H9 (cell line): Measurements from ENCODE around the gene HIPK1. TPM values are rescaled to one million over a fixed set of nuclear protein-coding genes. Genes with fewer than 3 reads are reported as not detected.

ENCODE experiments used
- DNase-seq: peaks from one replicate; pipeline ENCODE4 v3.0.0-alpha.2; 2017
- H2AFZ ChIP-seq: one replicate; pipeline ENCODE4 v1.6.1; 2013; ENCODE audit warnings: mild to moderate bottlenecking, low read length, control low read depth, moderate library complexity
- H2AK5ac ChIP-seq: 2 replicates; pipeline ENCODE4 v1.6.1; 2013; ENCODE audit warnings: low read length, control low read depth, mixed read lengths; ENCODE audit not compliant: insufficient read length
- H2BK120ac ChIP-seq: one replicate; pipeline ENCODE4 v1.6.1; 2013; ENCODE audit warnings: low read depth, mild to moderate bottlenecking, low read length, control low read depth, inconsistent platforms; ENCODE audit not compliant: poor library complexity, severe bottlenecking
- H2BK12ac ChIP-seq: 2 replicates; pipeline ENCODE4 v1.6.1; 2013; ENCODE audit warnings: low read length, control low read depth, mixed read lengths, low read depth; ENCODE audit not compliant: insufficient read length
- H2BK15ac ChIP-seq: 2 replicates; pipeline ENCODE4 v1.6.1; 2013; ENCODE audit warnings: low read depth, low read length, control low read depth
- H2BK20ac ChIP-seq: one replicate; pipeline ENCODE4 v1.6.1; 2013; ENCODE audit warnings: low read depth, mild to moderate bottlenecking, low read length, control low read depth, inconsistent platforms; ENCODE audit not compliant: poor library complexity, severe bottlenecking
- H2BK5ac ChIP-seq: 2 replicates; pipeline ENCODE4 v1.6.1; 2013; ENCODE audit warnings: low read length, control low read depth, mixed read lengths; ENCODE audit not compliant: insufficient read length
- H3K14ac ChIP-seq: 2 replicates; pipeline ENCODE4 v1.6.1; 2013; ENCODE audit warnings: low read length, control low read depth; ENCODE audit not compliant: insufficient read depth
- H3K18ac ChIP-seq: 2 replicates; pipeline ENCODE4 v1.6.1; 2013; ENCODE audit warnings: low read depth, mild to moderate bottlenecking, mixed read lengths, low read length, control low read depth; ENCODE audit not compliant: insufficient read length
- H3K23ac ChIP-seq: 2 replicates; pipeline ENCODE4 v1.6.1; 2013; ENCODE audit warnings: low read length, control low read depth, mixed read lengths, low read depth; ENCODE audit not compliant: insufficient read length
- H3K23me2 ChIP-seq: 2 replicates; pipeline ENCODE4 v1.6.1; 2013; ENCODE audit warnings: low read depth, mild to moderate bottlenecking, mixed read lengths, low read length, control low read depth; ENCODE audit not compliant: insufficient read length, poor library complexity, severe bottlenecking
- H3K27ac ChIP-seq: 2 replicates; pipeline ENCODE4 v1.5.1; 2013; ENCODE audit warnings: low read length, control low read depth, mixed read lengths, low read depth; ENCODE audit not compliant: insufficient read length
- H3K27me3 ChIP-seq: 2 replicates; pipeline ENCODE4 v1.6.1; 2013; ENCODE audit warnings: low read length, control low read depth, inconsistent platforms; ENCODE audit not compliant: insufficient read depth
- H3K4ac ChIP-seq: 2 replicates; pipeline ENCODE4 v1.6.1; 2013; ENCODE audit warnings: low read depth, mild to moderate bottlenecking, control low read depth, inconsistent platforms, low read length, moderate library complexity
- H3K4me1 ChIP-seq: 2 replicates; pipeline ENCODE4 v1.6.1; 2013; ENCODE audit warnings: low read length, control low read depth, inconsistent platforms; ENCODE audit not compliant: insufficient read depth
- H3K4me2 ChIP-seq: 2 replicates; pipeline ENCODE4 v1.6.1; 2013; ENCODE audit warnings: low read length, control low read depth, mixed read lengths; ENCODE audit not compliant: insufficient read length, insufficient read depth
- H3K56ac ChIP-seq: 2 replicates; pipeline ENCODE4 v1.6.1; 2013; ENCODE audit warnings: low read depth, mild to moderate bottlenecking, mixed read lengths, low read length, control low read depth; ENCODE audit not compliant: insufficient read length
- H3K79me1 ChIP-seq: 2 replicates; pipeline ENCODE4 v1.6.1; 2013; ENCODE audit warnings: low read depth, mild to moderate bottlenecking, moderate library complexity, low read length, control low read depth, inconsistent platforms; ENCODE audit not compliant: insufficient read depth, poor library complexity, severe bottlenecking
- H3K79me2 ChIP-seq: 2 replicates; pipeline ENCODE4 v1.6.1; 2013; ENCODE audit warnings: low read length, control low read depth, inconsistent platforms; ENCODE audit not compliant: insufficient read depth
- H3K9ac ChIP-seq: 2 replicates; pipeline ENCODE4 v1.6.1; 2013; ENCODE audit warnings: low read length, control low read depth, mixed read lengths; ENCODE audit not compliant: insufficient read length; ENCODE audit errors: extremely low read depth
- H3K9me3 ChIP-seq: one replicate; pipeline ENCODE4 v1.6.1; 2013; ENCODE audit warnings: low read depth, low read length, inconsistent platforms; ENCODE audit not compliant: control insufficient read depth
- H3T11ph ChIP-seq: one replicate; pipeline ENCODE4 v1.6.1; 2013; ENCODE audit warnings: mild to moderate bottlenecking, low read length, control low read depth, inconsistent platforms
- H4K20me1 ChIP-seq: one replicate; pipeline ENCODE4 v1.6.1; 2013; ENCODE audit not compliant: control insufficient read depth, insufficient read length, insufficient read depth
- H4K5ac ChIP-seq: 2 replicates; pipeline ENCODE4 v1.6.1; 2013; ENCODE audit warnings: low read depth, mild to moderate bottlenecking, mixed read lengths, low read length, control low read depth; ENCODE audit not compliant: insufficient read length
- H4K8ac ChIP-seq: replicated peaks from 2 replicates; pipeline ENCODE4 v1.6.1; 2013; ENCODE audit warnings: low read length, control low read depth, mixed read lengths, low read depth; ENCODE audit not compliant: insufficient read length
- H4K91ac ChIP-seq: 2 replicates; pipeline ENCODE4 v1.6.1; 2013; ENCODE audit warnings: low read depth, mild to moderate bottlenecking, moderate library complexity, mixed read lengths, low read length, control low read depth; ENCODE audit not compliant: insufficient read length
- H3K27ac Mint-ChIP-seq, 3 experiments: 2 replicates in 2 of 3; 3 replicates in 1 of 3; pipeline ENCODE4 v1.8.0; 2020 to 2021; ENCODE audit warnings: mixed read lengths in 3 of 3, mild to moderate bottlenecking in 1 of 3, moderate library complexity in 1 of 3
- H3K27me3 Mint-ChIP-seq: 2 replicates; pipeline ENCODE4 v1.8.0; 2021; ENCODE audit warnings: low read depth, mild to moderate bottlenecking, moderate library complexity, mixed read lengths
- H3K36me3 Mint-ChIP-seq, 3 experiments: 2 replicates in 2 of 3; 3 replicates in 1 of 3; pipeline ENCODE4 v1.8.0; 2020 to 2021; ENCODE audit warnings: low read depth in 3 of 3, mixed read lengths in 3 of 3; ENCODE audit not compliant: insufficient read depth in 1 of 3
- H3K4me1 Mint-ChIP-seq, 2 experiments: 2 replicates each; pipeline ENCODE4 v1.8.0; 2020; ENCODE audit warnings: mixed read lengths in 2 of 2
- H3K4me3 Mint-ChIP-seq, 2 experiments: 2 replicates in 1 of 2; 3 replicates in 1 of 2; pipeline ENCODE4 v1.8.0; 2020 to 2021; ENCODE audit warnings: mild to moderate bottlenecking in 2 of 2, mixed read lengths in 2 of 2, moderate library complexity in 1 of 2
- H3K9me3 Mint-ChIP-seq, 2 experiments: 2 replicates in 1 of 2; 3 replicates in 1 of 2; pipeline ENCODE4 v1.8.0; 2020; ENCODE audit warnings: mild to moderate bottlenecking in 2 of 2, mixed read lengths in 2 of 2, moderate library complexity in 1 of 2
- CTCF ChIP-seq: fragments of 200-600 bp; sonication (generic); conservative IDR thresholded peaks from 3 replicates; pipeline ENCODE4 v1.8.0; 2021; ENCODE audit warnings: antibody characterized with exemption, mild to moderate bottlenecking
- WGBS: extraction: QIAGEN DNeasy Blood & Tissue Kit; methylation state at CpG from one replicate; pipeline ENCODE4 v1.1.7; 2013; ENCODE audit warnings: missing lambda C conversion rate, low lambda C conversion rate, mixed read lengths; ENCODE audit not compliant: insufficient read length; ENCODE audit errors: extremely low coverage; 5-methylcytosine and 5-hydroxymethylcytosine counted together
- total RNA-seq: library from RNA; stranded (reverse); gene quantifications from 2 replicates; pipeline ENCODE4 v1.2.1, GENCODE V29; 2021

The HIPK1 gene
- total RNA-seq, 1 experiment from 2014 or later: 65.7 TPM

GRCh38 chr1:113991467-113991997 is 62.4 kb downstream of the HIPK1 start:
- Mint-ChIP-seq H3K27ac (no peak overlapping the region), H3K4me3 (no peak overlapping the region), H3K4me1 (peaks cover 3 to 4% of the 10 kb centered on the region in 2 experiments; a peak in 3 of 4 replicates), H3K36me3 (peaks cover 24 to 43% (median 33%) of the 10 kb centered on the region in 3 experiments), H3K9me3 (peaks cover 31 to 41% of the 10 kb centered on the region in 2 experiments), H3K27me3 (peaks cover 10% of the 10 kb centered on the region)
- no peaks in the 10 kb centered on the region for H3K79me1 ChIP-seq
- no peak overlapping the region for H3K9ac ChIP-seq
- H3K27ac ChIP-seq: no peak overlapping the region
- no peaks in the 10 kb centered on the region for H4K20me1 ChIP-seq
- no peak overlapping the region for H2BK20ac ChIP-seq
- TF ChIP-seq CTCF: no peak
- DNase-seq: no peak
- no peaks in the 10 kb centered on the region for H3K79me2 ChIP-seq
- no peak overlapping the region for H4K8ac ChIP-seq
- no peak overlapping the region for H3K4ac ChIP-seq
- no peak overlapping the region for H3K4me2 ChIP-seq
- H2BK12ac ChIP-seq: no peak overlapping the region
- no peak overlapping the region for H2BK120ac ChIP-seq
- peaks cover 8% of the 10 kb centered on the region for H3K9me3 ChIP-seq
- H3T11ph ChIP-seq: no peak overlapping the region
- H3K23ac ChIP-seq: no peak overlapping the region
- no peak overlapping the region for H2AK5ac ChIP-seq
- H3K18ac ChIP-seq: no peak overlapping the region
- no peak overlapping the region for H4K91ac ChIP-seq
- H3K23me2 ChIP-seq: no peaks in the 10 kb centered on the region
- WGBS: no CpG with 5 or more reads among the region's 5 CpGs
- H3K4me1 ChIP-seq: no peaks in the 10 kb centered on the region
- no peak overlapping the region for H2BK5ac ChIP-seq
- H3K27me3 ChIP-seq: no peaks in the 10 kb centered on the region
- no peak overlapping the region for H3K14ac ChIP-seq
- no peak overlapping the region for H4K5ac ChIP-seq
- no peak overlapping the region for H2AFZ ChIP-seq
- H2BK15ac ChIP-seq: no peak overlapping the region
- no peak overlapping the region for H3K56ac ChIP-seq
